Breast epithelium (tissue), 4 donors: ENCODE data around the gene TENM4. TPM values are rescaled to one million over a fixed set of nuclear protein-coding genes. Genes with fewer than 3 reads are reported as not detected.

ENCODE experiments used
- DNase-seq, 2 donors: peaks; one replicate each; pipeline ENCODE4 v3.0.0-alpha.2; 2019; ENCODE audit warnings: low spot score in 2 of 2
- H3K27ac ChIP-seq, 2 donors: fragments of 200-600 bp; sonication (generic) in 1 of 2; one replicate each; pipeline ENCODE4 v1.5.1; 2016 to 2019; ENCODE audit warnings: mild to moderate bottlenecking in 1 of 2
- H3K27me3 ChIP-seq, 2 donors: fragments of 200-600 bp; sonication (generic) in 1 of 2; one replicate each; pipeline versions ENCODE4 v1.5.1 to v1.6.0; 2017 to 2019; ENCODE audit warnings: control low read depth in 1 of 2, mild to moderate bottlenecking in 1 of 2
- H3K36me3 ChIP-seq: fragments of 200-600 bp; one replicate; pipeline ENCODE4 v1.5.1; 2019
- H3K4me1 ChIP-seq, 2 donors: fragments of 200-600 bp; sonication (generic); one replicate each; pipeline ENCODE4 v1.5.1; 2016 to 2019; ENCODE audit warnings: control low read depth in 1 of 2
- H3K4me3 ChIP-seq, 3 donors: fragments of 200-600 bp; sonication (generic); 1 replicate in 2 of 3; 2 replicates in 1 of 3; pipeline ENCODE4 v1.5.1; 2016 to 2019; ENCODE audit warnings: mild to moderate bottlenecking in 3 of 3, moderate library complexity in 2 of 3
- H3K9me3 ChIP-seq, 2 donors: fragments of 200-600 bp; sonication (generic) in 1 of 2; one replicate each; pipeline ENCODE4 v1.5.1; 2016 to 2019; ENCODE audit warnings: control low read depth in 1 of 2
- CTCF ChIP-seq, 3 donors: fragments of 450-650 bp; IDR thresholded peaks; one replicate each; pipeline ENCODE4 v1.5.1; 2016 to 2017; ENCODE audit warnings: antibody characterized with exemption in 3 of 3, mild to moderate bottlenecking in 3 of 3, moderate library complexity in 3 of 3
- POLR2A ChIP-seq: fragments of 450-650 bp; IDR thresholded peaks from one replicate; pipeline ENCODE4 v1.6.1; 2016; ENCODE audit warnings: antibody characterized with exemption, mild to moderate bottlenecking, moderate library complexity
- POLR2AphosphoS5 ChIP-seq, 3 donors: sonication (generic); formaldehyde crosslinking; IDR thresholded peaks; one replicate each; pipeline ENCODE4 v1.6.1; 2017; ENCODE audit warnings: antibody characterized with exemption in 3 of 3
- intact Hi-C: fragments of 100-400 bp; cut with DNase I; formaldehyde crosslinking; loops from one replicate; pipeline ENCODE4 v1.15.1; 2023; ENCODE audit warnings: low total_unique reads
- total RNA-seq, 3 donors: library from RNA; depleted of rRNA; stranded (reverse); fragments of >200 nt; gene quantifications; one replicate each; pipeline ENCODE4 v1.1.0, GENCODE V29; 2016

TENM4 gene
- total RNA-seq, 3 donors from 2014 or later = 0.29 to 7.9 (median 4.8) TPM

GRCh38 chr11:79396001-79396400 lies 44.8 kb downstream of the TENM4 start:
- no peaks in the 10 kb centered on the region for H3K36me3 ChIP-seq
- no peak for DNase-seq
- H3K4me1 ChIP-seq = no peaks in the 10 kb centered on the region
- H3K27me3 ChIP-seq = no peaks in the 10 kb centered on the region
- H3K27ac ChIP-seq = no peak overlapping the region
- intact Hi-C loops = no loop called here
- H3K4me3 ChIP-seq = no peak overlapping the region
- no peaks in the 10 kb centered on the region for H3K9me3 ChIP-seq
- TF ChIP-seq POLR2A (no peak), POLR2AphosphoS5 (IDR thresholded peaks at IDR 0.05) (no peak), CTCF (IDR thresholded peaks at IDR 0.05) (no peak)

GRCh38 chr11:79393362-79394043 lies 47.3 kb downstream of the TENM4 start:
- TF ChIP-seq CTCF (IDR thresholded peaks at IDR 0.05) (no peak), POLR2A (no peak), POLR2AphosphoS5 (IDR thresholded peaks at IDR 0.05) (no peak)
- intact Hi-C loops = no loop called here
- no peaks in the 10 kb centered on the region for H3K36me3 ChIP-seq

GRCh38 chr11:79392161-79392560 lies 48.7 kb downstream of the TENM4 start:
- no peaks in the 10 kb centered on the region for H3K36me3 ChIP-seq
- H3K27ac ChIP-seq = no peak overlapping the region
- intact Hi-C loops = no loop called here
- H3K4me1 ChIP-seq = no peaks in the 10 kb centered on the region
- H3K4me3 ChIP-seq = no peak overlapping the region
- no peaks in the 10 kb centered on the region for H3K27me3 ChIP-seq
- TF ChIP-seq POLR2A (no peak), CTCF (IDR thresholded peaks at IDR 0.05) (no peak), POLR2AphosphoS5 (IDR thresholded peaks at IDR 0.05) (no peak)
- DNase-seq = no peak
- H3K9me3 ChIP-seq = no peaks in the 10 kb centered on the region

More at GRCh38 chr11:79393362-79394043, 47.3 kb downstream of the TENM4 start:
- H3K4me3 ChIP-seq = no peak overlapping the region
- no peak overlapping the region for H3K27ac ChIP-seq
- H3K4me1 ChIP-seq = no peaks in the 10 kb centered on the region
- no peaks in the 10 kb centered on the region for H3K9me3 ChIP-seq
- DNase-seq = no peak
- no peaks in the 10 kb centered on the region for H3K27me3 ChIP-seq

- Histone ChIP-seq H3K9me3 (no peaks in the 10 kb centered on the region), H3K4me1 (no peaks in the 10 kb centered on the region), H3K27ac (no peak overlapping the region), H3K4me3 (no peak overlapping the region), H3K36me3 (no peaks in the 10 kb centered on the region), H3K27me3 (no peaks in the 10 kb centered on the region)
- no peak for DNase-seq
- TF ChIP-seq POLR2A = no peak
- no peak for TF ChIP-seq POLR2AphosphoS5 (IDR thresholded peaks at IDR 0.05)
- TF ChIP-seq CTCF (IDR thresholded peaks at IDR 0.05) = no peak
- intact Hi-C loops = no loop called here
Observed at GRCh38 chr11:79390923-79391322, 49.9 kb downstream of the TENM4 start.

- intact Hi-C loops = no loop called here
- Histone ChIP-seq H3K27ac (no peak overlapping the region), H3K9me3 (no peaks in the 10 kb centered on the region), H3K36me3 (no peaks in the 10 kb centered on the region), H3K4me3 (no peak overlapping the region), H3K4me1 (no peaks in the 10 kb centered on the region), H3K27me3 (no peaks in the 10 kb centered on the region)
- no peak for DNase-seq
- TF ChIP-seq POLR2AphosphoS5 (IDR thresholded peaks at IDR 0.05) = no peak
- TF ChIP-seq POLR2A = no peak
- TF ChIP-seq CTCF (IDR thresholded peaks at IDR 0.05) = no peak
Observed at GRCh38 chr11:79390477-79390876, 50.4 kb downstream of the TENM4 start.
